Posterior vena cava (tissue), 2 donors: ENCODE measurements around the gene SOD3. TPM values are rescaled to one million over a fixed set of nuclear protein-coding genes. Genes with fewer than 3 reads are reported as not detected.

ENCODE experiments used
- DNase-seq: peaks from one replicate; pipeline ENCODE4 v3.0.0-alpha.2; 2020; ENCODE audit warnings: low spot score
- intact Hi-C, 2 donors: fragments of 100-400 bp; cut with DNase I; formaldehyde crosslinking; loops; one replicate each; pipeline versions ENCODE4 v1.14.1 to v1.14.2; 2022 to 2023
- long read RNA-seq, 2 donors: library from polyadenylated mRNA; unstranded; transcript quantifications; one replicate each; pipeline ENCODE4 v2.0.0, GENCODE V29; 2020 to 2021
- total RNA-seq, 2 donors: library from RNA; stranded (reverse); fragmentation: NEBNext Ultra II Directional; extraction: Animal tissue kit (Norgen Biotek cat#: 25700); gene quantifications; one replicate each; pipeline ENCODE4 v1.2.1, GENCODE V29; 2021
- donor health status: DM: yes; HTN: yes; CAD: no.
- donor health status: DM: yes; HTN: yes; CAD: no.

SOD3 gene
- 100 to 1,000 TPM; 289 to 415 TPM for total RNA-seq
- long read RNA-seq, donor 1, transcript SOD3-201 (2 exons, 1,526 nt), result major isoform, 119 of 174 reads
- long read RNA-seq, donor 1, partial matches to known transcripts, result 32 of 174 reads
- long read RNA-seq, donor 1, other reads (novel, unspliced or antisense), result 23 of 174 reads
- long read RNA-seq, donor 2, partial matches to known transcripts, result 0 of 14 reads
- long read RNA-seq, donor 2, other reads (novel, unspliced or antisense), result 12 of 14 reads

GRCh38 chr4:24794916-24795665 lies at the start of gene SOD3:
Gene SOD3, plus strand, starts transcription at chr4:24795573. Its CDS starts 3,949 bp downstream, at chr4:24799522.
- intact Hi-C loops, result loop anchor here in 1 of 2 donors (5.0 to 10.0 kb wide), 2 partner anchors 58 to 210 kb away; partner anchors contain the start of gene DHX15
- peak; percentile 94 for DNase-seq

GRCh38 chr4:24747234-24747975 lies 48.0 kb upstream of the SOD3 start:
- DNase-seq, result no peak
- intact Hi-C loops, result no loop called here

DNA sequence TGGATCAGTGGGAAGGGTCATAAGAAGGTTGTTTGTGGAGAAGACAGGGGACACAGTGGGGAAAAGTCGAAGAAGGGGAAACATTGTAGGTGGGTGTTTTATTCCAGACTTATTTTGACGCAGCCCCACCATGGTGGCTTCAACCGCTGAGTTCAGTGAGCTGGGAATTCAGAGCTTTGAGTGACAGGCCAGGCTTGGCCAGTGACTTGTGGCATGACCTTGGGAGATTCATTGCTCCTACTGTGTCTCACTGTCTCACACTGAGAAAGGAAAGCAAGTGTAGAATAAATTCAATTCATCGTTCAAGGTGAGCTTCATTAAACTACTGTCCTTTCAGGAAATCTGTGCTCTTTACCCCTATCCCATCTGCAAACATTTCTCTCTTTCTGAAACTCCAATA lies 47.4 kb upstream of the SOD3 start:
- DNase-seq, result no peak
- intact Hi-C loops, result no loop called here

GRCh38 chr4:24748758-24749350 lies 46.5 kb upstream of the SOD3 start:
- no peak for DNase-seq

GRCh38 chr4:24750106-24750505 lies 45.3 kb upstream of the SOD3 start:
- intact Hi-C loops, result no loop called here
- DNase-seq, result no peak

More at GRCh38 chr4:24748758-24749350, 46.5 kb upstream of the SOD3 start:
- intact Hi-C loops, result no loop called here

DNA sequence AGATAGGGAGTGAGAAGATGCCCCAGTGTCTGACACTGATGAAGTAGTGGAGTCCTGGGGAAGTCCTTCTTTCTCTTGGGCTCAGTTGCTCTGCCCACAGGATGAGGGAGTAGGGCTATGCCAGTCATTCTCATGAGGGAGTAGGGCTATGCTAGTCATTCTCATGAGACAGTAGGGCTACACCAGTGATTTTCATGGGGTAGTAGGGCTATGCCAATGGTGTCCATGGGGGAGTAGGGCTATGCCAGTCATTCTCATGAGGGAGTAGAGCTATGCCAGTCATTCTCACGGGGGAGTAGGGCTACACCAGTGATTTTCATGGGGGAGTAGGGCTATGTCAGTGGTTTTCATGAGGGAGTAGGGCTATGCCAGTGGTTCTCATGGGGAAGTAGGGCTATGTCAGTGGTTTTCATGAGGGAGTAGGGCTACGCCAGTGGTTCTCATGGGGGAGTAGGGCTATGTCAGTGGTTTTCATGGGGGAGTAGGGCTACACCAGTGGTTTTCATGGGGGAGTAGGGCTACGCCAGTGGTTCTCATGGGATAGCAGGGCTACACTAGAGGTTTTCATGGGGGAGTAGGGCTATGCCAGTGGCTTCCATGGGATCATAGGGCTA lies 43.3 kb upstream of the SOD3 start:
- intact Hi-C loops, result no loop called here
- DNase-seq, result no peak

- intact Hi-C loops, result no loop called here
- DNase-seq, result no peak
These were observed 41.9 kb upstream of the SOD3 start for GRCh38 chr4:24753519-24753918.

DNA sequence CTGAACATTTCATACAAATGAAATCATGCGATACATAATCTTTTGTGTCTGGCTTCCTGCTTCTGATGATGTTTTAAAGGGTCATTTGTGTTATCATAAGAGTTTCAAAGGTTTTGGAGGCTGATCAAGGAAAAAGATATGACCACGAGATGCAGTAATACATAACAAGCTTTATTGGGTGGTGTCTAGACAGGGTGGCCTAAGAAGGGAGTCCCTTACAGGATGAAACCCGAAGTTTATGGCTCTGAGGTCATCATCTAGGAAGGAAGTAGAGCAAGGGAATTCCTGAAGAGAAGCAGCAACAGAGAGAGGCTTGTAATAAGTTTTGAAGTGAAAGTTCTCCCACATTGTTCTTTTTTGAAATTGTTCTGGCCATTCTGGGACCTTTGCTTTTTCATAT lies 40.8 kb upstream of the SOD3 start:
- intact Hi-C loops, result no loop called here
- DNase-seq, result no peak

- no peak for DNase-seq
- intact Hi-C loops, result no loop called here
These were observed 31.6 kb upstream of the SOD3 start for GRCh38 chr4:24763631-24764297.

DNA sequence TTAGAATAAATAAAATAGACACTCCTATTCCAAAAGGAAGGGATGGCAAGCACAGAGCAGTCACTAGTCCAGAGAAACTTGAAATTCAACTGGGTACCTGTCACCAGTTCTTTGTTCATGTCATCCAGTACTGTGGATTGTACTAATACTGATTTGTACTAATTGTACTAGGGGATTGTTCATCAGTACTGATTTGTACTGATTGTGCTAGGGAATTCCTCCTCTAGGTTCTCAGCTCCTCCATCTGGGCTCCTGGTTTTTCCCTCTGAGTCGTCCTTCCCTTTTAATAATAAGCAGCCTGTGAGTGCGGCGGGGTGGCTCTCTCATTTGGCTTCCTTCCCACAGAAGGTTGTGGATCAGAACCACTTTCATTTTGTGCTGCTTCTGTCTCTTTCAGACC lies 31.0 kb upstream of the SOD3 start:
- intact Hi-C loops, result no loop called here
- DNase-seq, result no peak

DNA sequence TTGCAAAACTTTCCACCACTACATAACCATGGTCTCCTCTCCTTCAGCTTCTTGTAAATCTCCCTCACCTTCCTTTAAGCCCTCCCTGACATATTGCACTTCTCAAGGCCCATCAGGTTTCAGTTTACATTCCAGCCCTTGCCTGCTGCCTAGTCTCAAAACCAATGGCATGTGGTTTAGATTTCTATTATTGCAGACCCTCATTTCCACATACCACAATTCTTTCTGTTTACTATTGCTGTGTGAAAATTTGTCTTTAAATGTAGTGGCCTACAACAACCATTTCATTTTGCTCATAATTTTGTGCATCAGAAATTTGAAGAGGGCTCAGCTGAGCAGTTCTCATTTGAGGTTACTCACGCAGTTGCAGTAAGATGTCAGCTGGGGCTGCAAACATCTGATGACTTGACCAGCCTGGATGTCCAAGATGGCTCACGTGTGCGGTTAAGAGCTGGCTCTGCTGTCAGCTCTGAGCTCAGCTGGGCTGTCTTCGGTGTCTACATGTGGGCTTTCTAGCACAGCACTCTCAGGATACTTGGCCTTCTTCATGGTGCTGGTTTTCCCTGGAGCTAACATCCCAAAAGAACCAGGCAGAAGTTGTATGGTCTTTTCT lies 29.9 kb upstream of the SOD3 start:
- intact Hi-C loops, result no loop called here

DNA sequence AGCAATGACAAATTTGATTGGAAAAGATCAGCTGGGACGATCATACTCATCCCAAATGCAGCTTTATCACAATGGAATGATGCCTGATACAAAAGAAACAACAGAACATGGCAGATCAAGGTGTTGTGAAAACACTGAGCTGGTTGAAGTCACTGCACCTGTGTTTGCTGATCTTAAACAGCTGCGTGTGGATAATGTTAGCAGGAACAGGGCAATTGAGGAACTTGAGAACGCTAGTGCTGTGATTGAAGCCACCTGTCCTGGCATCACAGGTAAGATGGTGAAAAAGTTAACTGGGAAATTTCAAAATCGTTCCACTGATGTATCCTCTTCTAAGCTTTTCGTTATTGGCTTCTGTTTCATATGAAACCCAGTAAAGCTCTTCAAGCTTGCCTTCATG lies 27.4 kb upstream of the SOD3 start:
- DNase-seq, result no peak
- intact Hi-C loops, result no loop called here

More for the DNA sequence above, 29.9 kb upstream of the SOD3 start:
- DNase-seq, result no peak

GRCh38 chr4:24768604-24769003 lies 26.8 kb upstream of the SOD3 start:
- DNase-seq, result no peak
- intact Hi-C loops, result no loop called here

DNA sequence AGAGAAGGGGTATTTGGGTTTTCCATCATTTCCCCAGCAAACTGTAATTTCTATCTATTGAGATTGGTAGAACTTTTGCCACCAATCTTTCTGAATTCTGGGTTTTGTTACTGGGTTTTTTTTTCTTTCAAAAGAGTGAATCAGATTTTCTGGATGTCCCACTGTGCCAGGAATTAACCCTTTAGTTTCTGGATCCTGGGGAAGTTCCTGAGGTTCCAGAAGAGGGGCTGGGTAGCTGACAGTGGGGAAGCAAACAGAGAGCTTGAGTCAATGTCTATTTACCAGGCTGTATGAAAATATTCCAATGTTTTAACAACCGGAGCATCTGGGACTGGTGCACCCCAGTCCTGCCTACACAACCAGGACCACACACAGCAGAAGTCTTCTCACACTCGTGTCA lies 25.8 kb upstream of the SOD3 start:
- no peak for DNase-seq
- intact Hi-C loops, result no loop called here

DNA sequence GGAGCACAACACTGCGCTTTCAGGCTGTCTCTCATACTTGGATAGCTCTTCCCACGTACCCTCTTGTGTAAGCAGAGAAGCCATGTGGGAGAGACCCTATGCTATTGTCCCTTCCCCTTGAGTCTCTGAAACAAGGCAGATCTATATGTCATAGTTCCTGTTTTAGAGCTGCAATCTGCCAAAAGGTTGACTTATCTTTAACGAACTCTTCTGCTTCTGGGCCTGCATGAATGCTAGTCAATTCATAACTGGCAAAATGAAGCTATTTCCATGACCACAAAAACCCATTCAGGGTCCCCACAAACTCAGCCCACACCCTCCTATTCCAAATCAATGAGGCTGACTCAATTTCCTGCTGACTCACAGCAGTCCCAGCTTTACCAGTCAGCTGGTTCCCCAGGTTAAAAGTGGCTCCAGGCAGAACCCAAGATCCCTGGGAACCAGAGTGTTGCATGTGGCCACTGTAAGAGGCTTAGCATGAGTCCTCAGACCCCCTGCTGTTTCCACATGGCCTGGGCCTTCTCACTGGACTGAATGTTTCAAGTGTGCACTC lies 25.3 kb upstream of the SOD3 start:
- no peak for DNase-seq
- intact Hi-C loops, result no loop called here

DNA sequence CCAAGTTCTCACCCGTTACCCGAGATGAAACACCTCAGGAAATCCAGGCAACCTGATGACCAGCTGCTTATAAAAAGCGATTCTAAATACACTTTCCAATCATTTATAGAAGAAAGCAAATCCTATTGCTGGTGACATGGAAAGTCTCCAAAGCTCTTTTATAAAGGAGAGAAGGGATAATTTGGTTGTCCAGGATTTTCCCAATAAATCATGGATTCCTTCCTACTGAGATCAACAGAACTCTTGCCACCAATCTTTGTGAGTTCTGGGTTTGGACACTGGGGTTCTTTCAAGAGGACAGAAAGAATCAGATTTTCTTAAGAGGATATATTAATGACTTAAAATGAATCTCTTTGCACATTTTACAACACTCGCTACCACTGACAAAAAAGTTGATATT lies 24.7 kb upstream of the SOD3 start:
- no peak for DNase-seq
- intact Hi-C loops, result no loop called here

GRCh38 chr4:24771241-24771640 lies 24.1 kb upstream of the SOD3 start:
- intact Hi-C loops, result no loop called here
- DNase-seq, result no peak

DNA sequence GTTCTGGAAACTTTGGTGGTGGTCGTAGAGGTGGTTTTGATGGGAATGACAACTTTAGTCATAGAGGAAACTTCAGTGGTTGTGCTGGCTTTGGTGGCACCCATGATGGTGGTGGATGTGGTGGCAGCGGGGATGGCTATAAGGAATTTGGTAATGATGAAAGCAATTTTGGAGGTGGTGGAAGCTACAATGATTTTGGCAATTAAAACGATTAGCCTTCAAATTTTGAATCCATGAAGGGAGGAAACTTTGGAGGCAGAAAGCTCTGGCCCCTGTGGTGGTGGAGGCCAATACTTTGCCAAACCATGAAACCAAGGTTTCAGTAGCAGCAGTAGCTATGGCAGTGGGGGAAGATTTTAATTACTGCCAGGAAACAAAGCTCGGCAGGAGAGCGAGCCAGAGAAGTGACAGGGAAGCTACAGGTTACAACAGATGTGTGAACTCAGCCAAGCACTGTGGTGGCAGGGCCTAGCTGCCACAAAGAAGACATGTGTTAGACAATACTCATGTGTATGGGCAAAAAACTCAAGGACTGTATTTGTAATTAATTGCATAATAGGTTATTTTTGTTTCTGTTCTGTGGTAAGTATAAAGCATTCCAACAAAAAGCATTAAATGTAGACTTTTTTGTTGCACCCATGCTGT lies 23.2 kb upstream of the SOD3 start:
- intact Hi-C loops, result no loop called here
- no peak for DNase-seq
